Neural crest cell (in vitro differentiated cells): Measurements from ENCODE around the gene FRG2B. TPM values are rescaled to one million over a fixed set of nuclear protein-coding genes. Genes with fewer than 3 reads are reported as not detected.
"Not testable (repeated sequence)": the region's sequence is repeated elsewhere in the genome, so short reads cannot be mapped to it uniquely, and the experiment has no call there.

Experiments used
- DNase-seq: peaks from one replicate; pipeline ENCODE4 v3.0.0; 2021; ENCODE audit warnings: low read depth, mixed read lengths, low spot score
- H3K27ac Mint-ChIP-seq: one replicate; pipeline ENCODE4 v1.8.0; 2021; ENCODE audit warnings: mild to moderate bottlenecking, mixed read lengths; ENCODE audit not compliant: unreplicated experiment
- H3K27me3 Mint-ChIP-seq: 2 replicates; pipeline ENCODE4 v1.8.0; 2021; ENCODE audit warnings: low read depth, mild to moderate bottlenecking, mixed read lengths
- H3K36me3 Mint-ChIP-seq: 2 replicates; pipeline ENCODE4 v1.8.0; 2021; ENCODE audit warnings: low read depth, mild to moderate bottlenecking, mixed read lengths
- H3K4me1 Mint-ChIP-seq: 2 replicates; pipeline ENCODE4 v1.8.0; 2021; ENCODE audit warnings: mixed read lengths
- H3K4me3 Mint-ChIP-seq: one replicate; pipeline ENCODE4 v1.8.0; 2021; ENCODE audit warnings: mild to moderate bottlenecking, mixed read lengths
- H3K9me3 Mint-ChIP-seq: 2 replicates; pipeline ENCODE4 v1.8.0; 2021; ENCODE audit warnings: mixed read lengths
- total RNA-seq: library from RNA; stranded (reverse); gene quantifications from 2 replicates; pipeline ENCODE4 v1.2.1, GENCODE V29; 2021
- TF ChIP-seq, protein P1 (sequence below): fragments of 200-600 bp; sonication (generic); conservative IDR thresholded peaks from 2 replicates; pipeline ENCODE4 v1.5.0; 2021; ENCODE audit warnings: antibody characterized with exemption, mild to moderate bottlenecking

Gene FRG2B
- total RNA-seq, 1 donor from 2014 or later = not detected

DNA sequence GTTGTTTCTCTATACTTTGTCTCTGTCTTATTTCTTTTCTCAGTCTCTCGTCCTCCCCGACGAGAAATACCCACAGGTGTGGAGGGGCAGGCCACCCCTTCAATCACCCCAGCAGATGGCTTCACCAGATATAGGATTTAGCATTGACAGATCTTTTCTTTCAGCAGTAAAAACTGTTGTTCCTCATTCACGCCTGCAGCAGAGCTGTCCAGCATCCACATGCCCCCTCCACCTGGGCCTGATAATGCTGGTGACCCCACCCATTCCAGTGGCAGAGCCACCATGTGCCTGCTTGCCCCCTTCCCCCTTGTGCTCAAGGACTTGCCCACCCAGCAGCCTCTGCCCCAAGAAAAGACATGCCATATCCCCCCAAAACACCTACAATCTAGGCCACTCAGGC, 15.5 kb downstream of the FRG2B start:
- Mint-ChIP-seq H3K27me3 (no peaks in the 10 kb centered on the region), H3K4me1 (no peaks in the 10 kb centered on the region), H3K9me3 (peaks cover 24% of the 10 kb centered on the region), H3K36me3 (peaks cover 10% of the 10 kb centered on the region), H3K27ac (no peak overlapping the region), H3K4me3 (no peak overlapping the region)
- DNase-seq = no peak
- TF ChIP-seq, protein P1, sequence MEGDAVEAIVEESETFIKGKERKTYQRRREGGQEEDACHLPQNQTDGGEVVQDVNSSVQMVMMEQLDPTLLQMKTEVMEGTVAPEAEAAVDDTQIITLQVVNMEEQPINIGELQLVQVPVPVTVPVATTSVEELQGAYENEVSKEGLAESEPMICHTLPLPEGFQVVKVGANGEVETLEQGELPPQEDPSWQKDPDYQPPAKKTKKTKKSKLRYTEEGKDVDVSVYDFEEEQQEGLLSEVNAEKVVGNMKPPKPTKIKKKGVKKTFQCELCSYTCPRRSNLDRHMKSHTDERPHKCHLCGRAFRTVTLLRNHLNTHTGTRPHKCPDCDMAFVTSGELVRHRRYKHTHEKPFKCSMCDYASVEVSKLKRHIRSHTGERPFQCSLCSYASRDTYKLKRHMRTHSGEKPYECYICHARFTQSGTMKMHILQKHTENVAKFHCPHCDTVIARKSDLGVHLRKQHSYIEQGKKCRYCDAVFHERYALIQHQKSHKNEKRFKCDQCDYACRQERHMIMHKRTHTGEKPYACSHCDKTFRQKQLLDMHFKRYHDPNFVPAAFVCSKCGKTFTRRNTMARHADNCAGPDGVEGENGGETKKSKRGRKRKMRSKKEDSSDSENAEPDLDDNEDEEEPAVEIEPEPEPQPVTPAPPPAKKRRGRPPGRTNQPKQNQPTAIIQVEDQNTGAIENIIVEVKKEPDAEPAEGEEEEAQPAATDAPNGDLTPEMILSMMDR = no peak

DNA sequence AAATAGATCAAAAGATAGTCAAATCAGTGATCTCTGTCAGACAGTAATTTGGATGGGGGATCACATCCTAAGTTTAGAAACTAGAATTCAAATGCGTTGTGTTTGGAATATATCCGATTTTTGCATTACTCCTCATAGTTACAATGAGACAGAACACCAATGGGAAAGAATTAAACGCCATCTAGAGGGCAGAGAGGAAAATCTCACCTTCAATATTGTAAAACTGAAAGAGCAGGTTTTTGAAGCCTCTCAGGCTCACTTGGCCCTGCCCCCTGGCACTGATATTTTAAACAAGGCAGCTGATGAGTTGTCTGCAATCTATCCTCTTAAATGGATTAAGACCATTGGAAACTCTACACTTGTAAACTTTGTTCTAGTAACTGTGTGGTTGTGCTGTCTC, 17.7 kb downstream of the FRG2B start:
- TF ChIP-seq, protein P1 = peak; percentile 39
- no peak overlapping the region for H3K4me3 Mint-ChIP-seq
- peaks cover 10% of the 10 kb centered on the region for H3K36me3 Mint-ChIP-seq
- peaks cover 31% of the 10 kb centered on the region for H3K9me3 Mint-ChIP-seq
- H3K27me3 Mint-ChIP-seq = no peaks in the 10 kb centered on the region
- H3K4me1 Mint-ChIP-seq = no peaks in the 10 kb centered on the region
- H3K27ac Mint-ChIP-seq = no peak overlapping the region
- DNase-seq = no peak

DNA sequence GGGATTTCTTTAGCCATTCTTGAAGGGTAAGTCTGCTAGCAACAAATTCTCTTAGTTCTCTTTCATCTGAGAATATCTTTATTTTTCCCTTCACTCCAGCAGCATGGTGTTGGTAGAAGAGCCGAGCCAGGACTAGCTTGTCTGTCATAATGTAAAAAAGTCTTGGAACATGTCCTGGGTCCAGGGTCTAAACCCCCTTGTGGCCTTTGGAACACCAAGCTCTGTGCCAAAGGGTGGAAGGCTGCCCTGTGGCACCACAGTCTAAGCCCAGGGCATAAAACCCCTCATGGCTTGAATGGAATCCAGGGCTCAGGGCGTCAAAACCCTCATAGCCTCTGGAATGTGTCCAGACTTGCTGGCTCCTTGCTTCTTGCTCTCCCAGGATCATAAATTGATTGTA, 23.2 kb downstream of the FRG2B start:
- H3K36me3 Mint-ChIP-seq, DNase-seq, H3K4me3 Mint-ChIP-seq, H3K27ac Mint-ChIP-seq, H3K4me1 Mint-ChIP-seq, H3K27me3 Mint-ChIP-seq: not testable (repeated sequence)
- H3K9me3 Mint-ChIP-seq = peaks cover 28% of the 10 kb centered on the region

DNA sequence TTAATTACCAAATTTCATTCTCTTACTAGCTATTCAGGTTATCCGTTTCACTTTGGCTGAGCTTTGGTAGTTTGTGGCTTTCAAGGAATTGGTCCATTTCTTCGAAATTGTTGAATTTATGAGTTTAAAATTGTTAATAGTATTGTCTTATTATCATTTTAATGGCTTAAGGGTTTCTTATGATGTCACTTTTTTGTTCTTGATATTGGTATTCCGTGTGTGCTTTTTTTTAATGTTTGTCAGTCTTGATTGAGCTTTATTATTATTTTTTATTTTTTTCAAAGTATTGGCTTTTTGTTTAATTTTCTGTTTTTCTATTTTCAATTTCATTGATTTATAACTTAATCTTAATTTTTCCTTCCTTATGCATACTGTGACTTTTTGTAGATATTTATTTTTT, 25.9 kb downstream of the FRG2B start:
- DNase-seq = no peak
- TF ChIP-seq, protein P1 = no peak
- no peak overlapping the region for H3K4me3 Mint-ChIP-seq
- H3K27ac Mint-ChIP-seq = no peak overlapping the region
- H3K9me3 Mint-ChIP-seq = peaks cover 18% of the 10 kb centered on the region
- no peaks in the 10 kb centered on the region for H3K4me1 Mint-ChIP-seq
- H3K36me3 Mint-ChIP-seq = no peaks in the 10 kb centered on the region
- H3K27me3 Mint-ChIP-seq = no peaks in the 10 kb centered on the region

DNA sequence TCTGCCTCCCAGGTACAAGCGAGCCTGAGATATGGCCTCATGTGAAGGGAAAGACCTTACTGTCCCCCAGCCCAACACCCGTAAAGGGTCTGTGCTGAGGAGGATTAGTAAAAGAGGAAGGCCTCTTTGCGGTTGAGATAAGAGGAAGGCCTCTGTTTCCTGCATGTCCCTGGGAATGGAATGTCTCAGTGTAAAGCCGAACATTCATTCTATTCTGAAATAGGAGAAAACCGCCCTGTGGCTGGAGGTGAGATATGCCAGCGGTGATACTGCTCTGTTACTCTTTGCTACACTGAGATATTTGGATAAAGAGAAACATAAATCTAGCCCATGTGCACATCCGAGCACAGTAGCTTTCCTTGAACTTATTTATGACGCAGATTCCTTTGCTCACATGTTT, 26.7 kb downstream of the FRG2B start:
- H3K27me3 Mint-ChIP-seq, H3K4me1 Mint-ChIP-seq, DNase-seq, H3K27ac Mint-ChIP-seq, H3K36me3 Mint-ChIP-seq, H3K4me3 Mint-ChIP-seq: not testable (repeated sequence)
- H3K9me3 Mint-ChIP-seq = peaks cover 18% of the 10 kb centered on the region

DNA sequence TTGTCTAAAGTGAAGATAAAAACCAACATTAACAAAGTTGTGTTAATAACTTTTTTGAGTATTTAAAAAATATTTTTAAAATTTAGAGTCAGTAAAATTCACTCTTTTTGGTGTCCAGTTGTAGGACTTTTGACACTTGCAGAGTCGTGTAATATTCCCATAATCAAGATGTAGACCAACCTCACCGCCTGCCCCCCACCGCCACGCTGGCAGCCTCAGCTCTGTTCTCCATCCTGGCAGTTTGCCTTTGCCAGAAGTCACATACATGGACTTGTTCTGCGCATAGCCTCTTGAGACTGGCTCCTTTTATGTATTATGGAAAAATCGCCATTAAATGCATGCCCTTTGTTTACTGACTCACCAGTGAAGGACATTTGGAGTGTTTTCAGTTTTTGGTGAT, 33.9 kb downstream of the FRG2B start:
- no peak overlapping the region for H3K4me3 Mint-ChIP-seq
- H3K9me3 Mint-ChIP-seq = peaks cover 7% of the 10 kb centered on the region
- H3K27ac Mint-ChIP-seq = no peak overlapping the region
- H3K36me3 Mint-ChIP-seq = no peaks in the 10 kb centered on the region
- TF ChIP-seq, protein P1 = no peak
- no peak for DNase-seq
- no peaks in the 10 kb centered on the region for H3K4me1 Mint-ChIP-seq
- peaks cover 5% of the 10 kb centered on the region for H3K27me3 Mint-ChIP-seq

DNA sequence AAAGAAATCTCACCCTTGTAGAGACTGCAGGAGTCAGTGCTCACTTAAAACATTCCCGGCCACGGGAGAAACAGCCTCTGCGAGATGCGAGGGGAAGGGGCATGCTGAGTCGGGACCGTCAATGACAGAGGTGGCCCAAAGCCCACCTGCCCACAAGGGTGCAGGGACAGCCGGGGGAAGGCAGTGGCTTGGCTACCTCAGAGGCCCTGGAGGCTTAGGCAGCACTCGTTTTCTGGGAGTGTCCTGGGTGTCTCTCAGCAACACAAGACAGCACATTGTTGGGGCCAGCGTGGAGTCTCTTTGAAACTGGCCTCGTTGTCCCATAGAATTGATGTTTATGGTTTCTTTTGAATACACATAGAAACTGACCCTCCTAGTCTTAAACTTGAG, 35.6 kb downstream of the FRG2B start:
- Mint-ChIP-seq H3K27ac (no peak overlapping the region), H3K9me3 (peaks cover 14% of the 10 kb centered on the region), H3K4me3 (no peak overlapping the region), H3K27me3 (peaks cover 5% of the 10 kb centered on the region), H3K4me1 (no peaks in the 10 kb centered on the region), H3K36me3 (peaks cover 2% of the 10 kb centered on the region)
- no peak for DNase-seq
- TF ChIP-seq, protein P1 = no peak
